ENCODE measurements around the gene GAPT. TPM values are rescaled to one million over a fixed set of nuclear protein-coding genes. Genes with fewer than 3 reads are reported as not detected.

The GAPT gene
- total and polyA plus RNA-seq, 10 donors, result 19.3 to 56.0 (median 34.2) TPM

DNA sequence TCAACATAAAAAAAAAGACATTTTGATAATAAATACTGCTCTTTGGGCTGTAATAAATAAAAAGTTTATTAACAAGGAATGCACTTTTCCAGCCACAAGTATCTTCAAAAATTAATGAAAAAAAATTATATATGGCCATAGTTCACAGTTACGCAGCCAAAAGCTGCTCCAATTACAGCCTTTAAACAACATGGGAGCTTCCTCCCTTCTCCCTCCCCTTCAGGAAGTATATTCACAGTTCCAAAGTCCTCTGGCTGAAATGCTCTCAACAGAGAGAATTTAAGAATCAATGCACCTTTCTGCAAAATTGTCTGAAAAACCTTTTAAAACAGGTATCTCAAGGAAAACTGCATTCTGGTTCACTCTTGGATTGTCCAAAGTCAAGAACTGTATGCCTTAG lies 37.2 kb upstream of the GAPT start:
- Histone ChIP-seq H3K27ac (peak overlapping the region in 5 of 8 donors; percentile 16 to 99 (median 97)), H3K4me3 (peak overlapping the region in 7 of 8 donors; percentile 16 to 78 (median 69)), H3K4me1 (peaks cover 0 to 9% (median 2%) of the 10 kb centered on the region in 6 donors), H3K36me3 (peaks cover 0 to 54% (median 15%) of the 10 kb centered on the region in 6 donors), H3K27me3 (replicated peaks in 1 of 7) (peaks cover 0 to 12% (median 0%) of the 10 kb centered on the region in 7 donors), H3K9me3 (no peaks in the 10 kb centered on the region)
- intact Hi-C loops (cut with DNase I; ENCODE audit: low total_unique reads), result no loop called here
- DNase-seq, result no peak
- WGBS, 5 donors, result 64 to 84% (median 81%) methylated on average over 1 of the region's 1 CpG
- TF ChIP-seq POLR2AphosphoS5 (IDR thresholded peaks at IDR 0.05), result no peak
- TF ChIP-seq, protein P1, sequence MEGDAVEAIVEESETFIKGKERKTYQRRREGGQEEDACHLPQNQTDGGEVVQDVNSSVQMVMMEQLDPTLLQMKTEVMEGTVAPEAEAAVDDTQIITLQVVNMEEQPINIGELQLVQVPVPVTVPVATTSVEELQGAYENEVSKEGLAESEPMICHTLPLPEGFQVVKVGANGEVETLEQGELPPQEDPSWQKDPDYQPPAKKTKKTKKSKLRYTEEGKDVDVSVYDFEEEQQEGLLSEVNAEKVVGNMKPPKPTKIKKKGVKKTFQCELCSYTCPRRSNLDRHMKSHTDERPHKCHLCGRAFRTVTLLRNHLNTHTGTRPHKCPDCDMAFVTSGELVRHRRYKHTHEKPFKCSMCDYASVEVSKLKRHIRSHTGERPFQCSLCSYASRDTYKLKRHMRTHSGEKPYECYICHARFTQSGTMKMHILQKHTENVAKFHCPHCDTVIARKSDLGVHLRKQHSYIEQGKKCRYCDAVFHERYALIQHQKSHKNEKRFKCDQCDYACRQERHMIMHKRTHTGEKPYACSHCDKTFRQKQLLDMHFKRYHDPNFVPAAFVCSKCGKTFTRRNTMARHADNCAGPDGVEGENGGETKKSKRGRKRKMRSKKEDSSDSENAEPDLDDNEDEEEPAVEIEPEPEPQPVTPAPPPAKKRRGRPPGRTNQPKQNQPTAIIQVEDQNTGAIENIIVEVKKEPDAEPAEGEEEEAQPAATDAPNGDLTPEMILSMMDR (IDR thresholded peaks at IDR 0.05 in 8 of 11, conservative IDR thresholded peaks at IDR 0.05 in 3 of 11), result no peak
- TF ChIP-seq POLR2A (IDR thresholded peaks at IDR 0.05), result no peak

DNA sequence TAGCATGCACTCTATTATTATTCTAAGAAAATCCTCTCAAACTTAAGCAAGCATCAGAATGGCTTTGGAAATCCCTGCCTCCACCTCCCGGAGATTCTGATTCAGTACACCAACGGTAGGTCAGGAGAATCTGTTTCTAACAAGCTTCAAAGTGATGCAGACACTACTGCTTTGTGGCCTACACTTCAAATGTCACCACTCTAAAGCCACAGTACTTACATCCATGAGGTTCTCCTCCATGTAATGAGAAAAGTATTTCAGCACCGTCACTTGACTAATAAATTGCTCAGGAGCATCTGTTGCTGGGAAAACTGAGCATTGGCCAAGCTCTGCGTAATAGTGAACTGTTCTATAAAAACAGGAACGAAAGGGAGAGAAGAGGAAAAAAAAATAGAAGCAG lies 36.2 kb upstream of the GAPT start:
- H3K4me3 ChIP-seq, result peak overlapping the region; percentile 28 to 78 (median 69)
- intact Hi-C loops (cut with DNase I; ENCODE audit: low total_unique reads), result loop anchor here (5.0 kb wide), 1 partner anchor 568 kb away; no protein-coding TSS in a partner anchor
- no peaks in the 10 kb centered on the region for H3K9me3 ChIP-seq
- H3K4me1 ChIP-seq, result peaks cover 0 to 17% (median 4%) of the 10 kb centered on the region in 6 donors
- DNase-seq, result no peak
- H3K36me3 ChIP-seq, result peaks cover 0 to 54% (median 15%) of the 10 kb centered on the region in 6 donors
- H3K27me3 ChIP-seq (replicated peaks in 1 of 7), result peaks cover 0 to 20% (median 0%) of the 10 kb centered on the region in 7 donors
- no peak for TF ChIP-seq POLR2A (IDR thresholded peaks at IDR 0.05)
- no peak for TF ChIP-seq POLR2AphosphoS5 (IDR thresholded peaks at IDR 0.05)
- TF ChIP-seq, protein P1 (IDR thresholded peaks at IDR 0.05 in 8 of 11, conservative IDR thresholded peaks at IDR 0.05 in 3 of 11), result no peak
- 59 to 81% (median 68%) methylated on average over 5 of the region's 5 CpGs for WGBS, 5 donors
- peak overlapping the region in 6 of 8 donors; percentile 41 to 99 (median 97) for H3K27ac ChIP-seq

DNA sequence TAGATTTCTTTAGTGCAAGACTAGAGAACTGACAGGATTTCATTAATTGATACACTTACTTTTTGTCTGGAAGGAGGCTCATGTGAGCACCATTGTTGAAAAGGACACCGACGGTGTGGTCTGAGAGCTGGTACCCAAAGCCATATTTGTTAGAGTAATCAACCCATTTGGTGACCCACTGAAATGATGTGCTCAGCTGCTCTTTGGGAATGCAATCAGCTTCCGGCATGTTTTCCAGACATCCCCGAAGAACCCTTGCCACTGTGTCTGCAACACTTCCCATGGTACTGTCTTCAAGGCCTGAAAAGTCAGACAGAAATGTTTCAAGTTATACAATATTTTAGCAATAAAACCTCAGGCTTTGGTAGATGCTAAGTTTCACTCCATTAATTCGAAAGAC lies 35.8 kb upstream of the GAPT start:
- Histone ChIP-seq H3K4me1 (peaks cover 0 to 17% (median 4%) of the 10 kb centered on the region in 6 donors), H3K27ac (peak overlapping the region in 7 of 8 donors; percentile 41 to 99 (median 97)), H3K4me3 (peak overlapping the region; percentile 28 to 78 (median 69)), H3K36me3 (peaks cover 0 to 54% (median 15%) of the 10 kb centered on the region in 6 donors), H3K9me3 (no peaks in the 10 kb centered on the region), H3K27me3 (replicated peaks in 1 of 7) (peaks cover 0 to 20% (median 0%) of the 10 kb centered on the region in 7 donors)
- DNase-seq, result no peak
- WGBS, 5 donors, result 70 to 86% (median 80%) methylated on average over 5 of the region's 5 CpGs
- intact Hi-C loops (cut with DNase I; ENCODE audit: low total_unique reads), result loop anchor here (5.0 kb wide), 1 partner anchor 568 kb away; no protein-coding TSS in a partner anchor
- TF ChIP-seq, protein P1 (IDR thresholded peaks at IDR 0.05 in 8 of 11, conservative IDR thresholded peaks at IDR 0.05 in 3 of 11), result no peak
- TF ChIP-seq POLR2AphosphoS5 (IDR thresholded peaks at IDR 0.05) (no peak), POLR2A (IDR thresholded peaks at IDR 0.05) (no peak)

DNA sequence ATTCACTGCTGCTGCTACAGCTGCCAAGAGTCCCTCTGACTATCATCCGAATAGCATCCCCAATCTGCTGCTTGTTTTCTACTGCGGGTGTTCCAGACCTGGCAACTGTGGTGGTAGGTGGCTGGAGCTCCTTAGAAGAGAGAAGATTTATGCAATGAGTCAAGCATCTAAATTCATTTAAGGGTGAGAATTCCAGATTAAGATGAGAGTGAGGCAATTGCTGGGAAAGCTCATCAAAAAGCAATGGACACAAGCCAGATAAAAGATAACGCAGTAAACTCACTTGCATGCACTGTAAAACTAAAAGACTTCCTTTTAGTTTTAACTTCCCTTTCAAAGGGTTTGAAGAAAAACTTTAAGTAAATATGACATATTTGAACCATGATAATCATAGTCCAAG lies 35.2 kb upstream of the GAPT start:
- Histone ChIP-seq H3K36me3 (peaks cover 0 to 54% (median 15%) of the 10 kb centered on the region in 6 donors), H3K4me1 (peaks cover 0 to 22% (median 7%) of the 10 kb centered on the region in 6 donors), H3K9me3 (no peaks in the 10 kb centered on the region), H3K27ac (peak overlapping the region; percentile 32 to 99 (median 97)), H3K4me3 (peak overlapping the region; percentile 28 to 78 (median 69)), H3K27me3 (replicated peaks in 1 of 7) (peaks cover 0 to 20% (median 0%) of the 10 kb centered on the region in 7 donors)
- WGBS, 5 donors, result 62 to 80% (median 66%) methylated on average over 3 of the region's 3 CpGs
- intact Hi-C loops (cut with DNase I; ENCODE audit: low total_unique reads), result loop anchor here (5.0 kb wide), 1 partner anchor 569 kb away; no protein-coding TSS in a partner anchor
- DNase-seq, result no peak
- TF ChIP-seq, protein P1 (IDR thresholded peaks at IDR 0.05 in 8 of 11, conservative IDR thresholded peaks at IDR 0.05 in 3 of 11), result no peak
- TF ChIP-seq POLR2AphosphoS5 (IDR thresholded peaks at IDR 0.05) (no peak), POLR2A (IDR thresholded peaks at IDR 0.05) (no peak)

All from spleen (tissue), 11 donors.